Large intestine (tissue), 3 donors: Measurements from ENCODE around the gene KLRB1. TPM values are rescaled to one million over a fixed set of nuclear protein-coding genes. Genes with fewer than 3 reads are reported as not detected.
"Not testable (repeated sequence)": the region's sequence is repeated elsewhere in the genome, so short reads cannot be mapped to it uniquely, and the experiment has no call there.

Experiments used
- DNase-seq, 2 donors: peaks; one replicate each; pipeline versions ENCODE4 v3.0.0 to v3.0.0-alpha.2; 2013
- H3K27ac ChIP-seq: one replicate; pipeline ENCODE4 v1.5.1; 2013; ENCODE audit warnings: low read length
- H3K27me3 ChIP-seq: 2 replicates; pipeline ENCODE4 v1.6.1; 2013; ENCODE audit warnings: low read length; ENCODE audit not compliant: control insufficient read depth, insufficient read depth
- H3K36me3 ChIP-seq: 2 replicates; pipeline ENCODE4 v1.6.1; 2013; ENCODE audit warnings: low read length; ENCODE audit not compliant: control insufficient read depth, insufficient read depth
- H3K4me1 ChIP-seq: one replicate; pipeline ENCODE4 v1.6.1; 2013; ENCODE audit warnings: low read length; ENCODE audit not compliant: control insufficient read depth, insufficient read depth
- H3K4me3 ChIP-seq: one replicate; pipeline ENCODE4 v1.5.1; 2013; ENCODE audit warnings: low read length
- H3K9me3 ChIP-seq: one replicate; pipeline ENCODE4 v1.6.1; 2013; ENCODE audit warnings: mild to moderate bottlenecking, low read depth, low read length, moderate library complexity; ENCODE audit not compliant: control insufficient read depth
- whole genome bisulfite sequencing: methylation state at CpG from one replicate; pipeline ENCODE4 v1.1.5; 2013; ENCODE audit warnings: low lambda C conversion rate; ENCODE audit not compliant: insufficient coverage; 5-methylcytosine and 5-hydroxymethylcytosine counted together
- polyA plus RNA-seq: library from polyadenylated mRNA; unstranded; fragments of 120-200 nt; gene quantifications from one replicate; pipeline ENCODE4 v1.2.1, GENCODE V29; 2013

The KLRB1 gene
- polyA plus RNA-seq, 1 donor, result 7.8 TPM

- no peaks in the 10 kb centered on the region for H3K27me3 ChIP-seq
- peaks cover 4% of the 10 kb centered on the region for H3K9me3 ChIP-seq
- H3K4me3 ChIP-seq, result no peak overlapping the region
- H3K36me3 ChIP-seq, result no peaks in the 10 kb centered on the region
- no peaks in the 10 kb centered on the region for H3K4me1 ChIP-seq
- H3K27ac ChIP-seq, result no peak overlapping the region
- DNase-seq, result no peak
- no CpG with 5 or more reads among the region's 3 CpGs for WGBS
Observed at GRCh38 chr12:9625019-9625418, 17.3 kb upstream of the KLRB1 start.

GRCh38 chr12:9619411-9620179, 11.9 kb upstream of the KLRB1 start:
- WGBS, result 80% methylated on average over 1 of the region's 6 CpGs
- Histone ChIP-seq H3K36me3 (no peaks in the 10 kb centered on the region), H3K27ac (no peak overlapping the region), H3K9me3 (peaks cover 4% of the 10 kb centered on the region), H3K27me3 (no peaks in the 10 kb centered on the region), H3K4me1 (no peaks in the 10 kb centered on the region), H3K4me3 (no peak overlapping the region)
- DNase-seq, result no peak

- H3K4me1 ChIP-seq, H3K4me3 ChIP-seq, H3K36me3 ChIP-seq, H3K27me3 ChIP-seq, DNase-seq, H3K9me3 ChIP-seq, H3K27ac ChIP-seq: not testable (repeated sequence)
- 100% methylated on average over 1 of the region's 1 CpG for WGBS
Observed at GRCh38 chr12:9618906-9619305, 11.2 kb upstream of the KLRB1 start.

- WGBS, result 94% methylated on average over 3 of the region's 6 CpGs
- DNase-seq, result no peak
- H3K4me1 ChIP-seq, result no peaks in the 10 kb centered on the region
- H3K27me3 ChIP-seq, result no peaks in the 10 kb centered on the region
- no peaks in the 10 kb centered on the region for H3K9me3 ChIP-seq
- H3K4me3 ChIP-seq, result no peak overlapping the region
- H3K27ac ChIP-seq, result no peak overlapping the region
- no peaks in the 10 kb centered on the region for H3K36me3 ChIP-seq
Observed at GRCh38 chr12:9617124-9617523, 9.4 kb upstream of the KLRB1 start.

- Histone ChIP-seq H3K27ac (no peak overlapping the region), H3K36me3 (no peaks in the 10 kb centered on the region), H3K4me1 (no peaks in the 10 kb centered on the region), H3K4me3 (no peak overlapping the region), H3K9me3 (no peaks in the 10 kb centered on the region), H3K27me3 (no peaks in the 10 kb centered on the region)
- 33% methylated on average over 4 of the region's 5 CpGs for WGBS
- no peak for DNase-seq
Observed at GRCh38 chr12:9615420-9616136, 7.9 kb upstream of the KLRB1 start.

GRCh38 chr12:9610606-9611005, 2.9 kb upstream of the KLRB1 start:
- not testable (repeated sequence) for H3K4me3 ChIP-seq, H3K4me1 ChIP-seq, DNase-seq, H3K36me3 ChIP-seq, H3K9me3 ChIP-seq, H3K27me3 ChIP-seq, H3K27ac ChIP-seq
- no CpG with 5 or more reads among the region's 5 CpGs for WGBS

- 100% methylated on average over 1 of the region's 4 CpGs for WGBS
- Histone ChIP-seq H3K4me1 (no peaks in the 10 kb centered on the region), H3K9me3 (no peaks in the 10 kb centered on the region), H3K27ac (no peak overlapping the region), H3K27me3 (no peaks in the 10 kb centered on the region), H3K36me3 (no peaks in the 10 kb centered on the region), H3K4me3 (no peak overlapping the region)
- DNase-seq, result no peak
Observed at GRCh38 chr12:9606736-9607372, 862 bp downstream of the KLRB1 start.

GRCh38 chr12:9606247-9606646, 1.5 kb downstream of the KLRB1 start:
- Histone ChIP-seq H3K27ac (no peak overlapping the region), H3K36me3 (no peaks in the 10 kb centered on the region), H3K9me3 (no peaks in the 10 kb centered on the region), H3K4me3 (no peak overlapping the region), H3K4me1 (no peaks in the 10 kb centered on the region), H3K27me3 (no peaks in the 10 kb centered on the region)
- WGBS, result no CpG with 5 or more reads among the region's 3 CpGs
- no peak for DNase-seq

- no peak overlapping the region for H3K27ac ChIP-seq
- H3K36me3 ChIP-seq, result no peaks in the 10 kb centered on the region
- H3K4me1 ChIP-seq, result no peaks in the 10 kb centered on the region
- H3K4me3 ChIP-seq, result no peak overlapping the region
- 100% methylated on average over 2 of the region's 2 CpGs for WGBS
- no peaks in the 10 kb centered on the region for H3K27me3 ChIP-seq
- no peak for DNase-seq
- H3K9me3 ChIP-seq, result no peaks in the 10 kb centered on the region
Observed at GRCh38 chr12:9605483-9605882, 2.2 kb downstream of the KLRB1 start.

- Histone ChIP-seq H3K4me1 (no peaks in the 10 kb centered on the region), H3K36me3 (no peaks in the 10 kb centered on the region), H3K9me3 (no peaks in the 10 kb centered on the region), H3K27ac (no peak overlapping the region), H3K4me3 (no peak overlapping the region), H3K27me3 (no peaks in the 10 kb centered on the region)
- WGBS, result no CpG with 5 or more reads among the region's 5 CpGs
- no peak for DNase-seq
Observed at GRCh38 chr12:9604287-9604686, 3.4 kb downstream of the KLRB1 start.
